Tibial nerve (tissue), 4 donors: ENCODE data around the gene METRNL. TPM values are rescaled to one million over a fixed set of nuclear protein-coding genes. Genes with fewer than 3 reads are reported as not detected.
A peak's percentile ranks its signal among the peaks of the same experiment; 100 is the strongest.

Source experiments
- DNase-seq, 2 donors: peaks; one replicate each; pipeline ENCODE4 v3.0.0-alpha.2; 2019; ENCODE audit warnings: low spot score in 2 of 2
- H3K27ac ChIP-seq, 4 donors: fragments of 200-600 bp; sonication (generic) in 3 of 4; one replicate each; pipeline ENCODE4 v1.5.1; 2017 to 2019; ENCODE audit warnings: mild to moderate bottlenecking in 1 of 4
- H3K27me3 ChIP-seq, 2 donors: fragments of 200-600 bp; sonication (generic) in 1 of 2; one replicate each; pipeline versions ENCODE4 v1.5.1 to v1.6.0; 2017 to 2019
- H3K36me3 ChIP-seq, 3 donors: fragments of 200-600 bp; sonication (generic); one replicate each; pipeline ENCODE4 v1.5.1; 2018 to 2019
- H3K4me1 ChIP-seq, 4 donors: fragments of 200-600 bp; sonication (generic) in 3 of 4; one replicate each; pipeline ENCODE4 v1.5.1; 2017 to 2019
- H3K4me3 ChIP-seq, 4 donors: fragments of 200-600 bp; sonication (generic) in 3 of 4; one replicate each; pipeline ENCODE4 v1.5.1; 2017 to 2019; ENCODE audit warnings: mild to moderate bottlenecking in 1 of 4, moderate library complexity in 1 of 4
- H3K9me3 ChIP-seq, 4 donors: fragments of 200-600 bp; sonication (generic) in 3 of 4; one replicate each; pipeline ENCODE4 v1.5.1; 2017 to 2019
- EP300 ChIP-seq, 2 donors: sonication (generic); formaldehyde crosslinking; IDR thresholded peaks; one replicate each; pipeline ENCODE4 v1.6.1; 2017; ENCODE audit warnings: antibody characterized with exemption in 2 of 2, mild to moderate bottlenecking in 1 of 2
- POLR2A ChIP-seq, 2 donors: fragments of 450-650 bp; IDR thresholded peaks; one replicate each; pipeline ENCODE4 v1.6.1; 2017; ENCODE audit warnings: antibody characterized with exemption in 2 of 2, mild to moderate bottlenecking in 2 of 2, moderate library complexity in 2 of 2
- WGBS, 2 donors: methylation state at CpG; one replicate each; pipeline ENCODE4 v1.1.5; 2018; 5-methylcytosine and 5-hydroxymethylcytosine counted together
- total RNA-seq, 4 donors: library from RNA; depleted of rRNA; stranded (reverse); fragments of >200 nt; gene quantifications; one replicate each; pipeline ENCODE4 v1.1.0, GENCODE V29; 2016
- TF ChIP-seq, protein P1 (sequence below), 5 experiments: fragments of 200-600 bp in 3 of 5; fragments of 450-650 bp in 2 of 5; sonication (generic) in 3 of 5; IDR thresholded peaks; one replicate each; pipeline ENCODE4 v1.5.1; 2016 to 2019; ENCODE audit warnings: antibody characterized with exemption in 5 of 5, mild to moderate bottlenecking in 3 of 5, moderate library complexity in 2 of 5

METRNL gene
- total RNA-seq, 4 donors from 2014 or later: 112 to 162 (median 147) TPM

DNA sequence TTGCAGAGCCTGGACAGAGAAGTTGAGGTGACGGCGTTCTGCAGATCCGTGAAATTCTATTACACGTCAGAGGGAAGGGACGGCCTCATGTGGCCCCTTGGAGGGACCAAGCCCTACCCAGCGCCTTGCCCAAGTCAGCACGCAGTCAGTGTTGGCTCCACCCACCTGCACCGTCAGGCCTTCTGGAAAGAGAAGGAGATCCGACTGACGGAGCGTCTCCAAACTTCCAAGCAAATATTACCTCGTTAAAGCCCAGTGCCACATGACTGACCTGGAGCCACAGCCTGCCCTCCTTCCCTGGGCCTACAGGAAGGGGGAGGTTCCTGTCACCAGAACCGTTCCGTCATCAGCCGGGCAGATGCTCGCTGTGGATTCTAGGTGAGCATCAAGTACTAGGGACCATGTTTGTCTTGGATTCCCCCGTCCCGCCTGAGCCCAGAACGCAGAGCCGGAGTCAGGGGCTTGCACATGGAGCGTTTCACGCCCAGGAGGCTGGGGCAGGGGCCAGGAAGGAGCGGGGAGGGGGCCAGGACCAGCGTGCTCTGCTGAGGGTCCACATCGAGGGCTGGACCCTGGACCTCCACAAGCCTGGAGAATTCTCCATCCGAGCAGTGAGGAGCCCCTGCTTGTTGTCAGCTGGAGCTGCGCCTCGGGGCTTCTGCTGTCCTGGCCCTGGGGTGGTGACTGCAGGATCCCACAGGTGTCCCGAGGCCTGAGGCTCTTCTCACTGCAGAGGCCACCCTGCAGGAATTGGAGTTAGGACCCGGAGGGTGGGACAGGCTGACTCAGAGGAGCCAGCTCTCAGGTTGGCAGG, 22.6 kb upstream of the METRNL start:
- 70 to 73% methylated on average over 12 to 28 of the region's 30 CpGs for WGBS, 2 donors
- Histone ChIP-seq H3K27ac (no peak overlapping the region), H3K4me1 (peaks cover 0 to 26% (median 7%) of the 10 kb centered on the region in 4 donors), H3K9me3 (no peaks in the 10 kb centered on the region), H3K36me3 (no peaks in the 10 kb centered on the region), H3K4me3 (no peak overlapping the region), H3K27me3 (no peaks in the 10 kb centered on the region)
- DNase-seq: peak in 1 of 2 donors; percentile 11
- TF ChIP-seq, protein P1, sequence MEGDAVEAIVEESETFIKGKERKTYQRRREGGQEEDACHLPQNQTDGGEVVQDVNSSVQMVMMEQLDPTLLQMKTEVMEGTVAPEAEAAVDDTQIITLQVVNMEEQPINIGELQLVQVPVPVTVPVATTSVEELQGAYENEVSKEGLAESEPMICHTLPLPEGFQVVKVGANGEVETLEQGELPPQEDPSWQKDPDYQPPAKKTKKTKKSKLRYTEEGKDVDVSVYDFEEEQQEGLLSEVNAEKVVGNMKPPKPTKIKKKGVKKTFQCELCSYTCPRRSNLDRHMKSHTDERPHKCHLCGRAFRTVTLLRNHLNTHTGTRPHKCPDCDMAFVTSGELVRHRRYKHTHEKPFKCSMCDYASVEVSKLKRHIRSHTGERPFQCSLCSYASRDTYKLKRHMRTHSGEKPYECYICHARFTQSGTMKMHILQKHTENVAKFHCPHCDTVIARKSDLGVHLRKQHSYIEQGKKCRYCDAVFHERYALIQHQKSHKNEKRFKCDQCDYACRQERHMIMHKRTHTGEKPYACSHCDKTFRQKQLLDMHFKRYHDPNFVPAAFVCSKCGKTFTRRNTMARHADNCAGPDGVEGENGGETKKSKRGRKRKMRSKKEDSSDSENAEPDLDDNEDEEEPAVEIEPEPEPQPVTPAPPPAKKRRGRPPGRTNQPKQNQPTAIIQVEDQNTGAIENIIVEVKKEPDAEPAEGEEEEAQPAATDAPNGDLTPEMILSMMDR (IDR thresholded peaks at IDR 0.05): no peak

DNA sequence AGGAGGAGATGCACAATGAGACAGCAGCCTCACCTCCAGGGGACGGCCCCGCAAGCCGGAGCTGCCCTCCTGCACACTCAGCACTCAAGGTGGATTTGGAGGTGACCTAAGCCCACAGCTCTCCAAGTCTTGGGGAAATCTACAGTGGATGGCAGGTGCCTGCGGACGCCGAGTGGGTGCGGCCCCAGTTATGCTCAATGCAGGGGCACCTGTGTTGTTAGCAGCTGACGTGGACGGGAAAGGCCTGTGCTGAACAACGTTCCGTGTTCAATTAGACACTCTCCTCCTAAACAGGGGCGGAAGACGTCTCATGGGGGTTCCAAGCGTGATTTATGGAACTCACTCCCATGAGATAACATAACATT, 22.0 kb upstream of the METRNL start:
- peaks cover 0 to 20% (median 3%) of the 10 kb centered on the region in 4 donors for H3K4me1 ChIP-seq
- H3K27me3 ChIP-seq: no peaks in the 10 kb centered on the region
- no peaks in the 10 kb centered on the region for H3K36me3 ChIP-seq
- TF ChIP-seq, protein P1 (IDR thresholded peaks at IDR 0.05): no peak
- no peak for TF ChIP-seq POLR2A (IDR thresholded peaks at IDR 0.05)
- WGBS, 2 donors: 84 to 92% methylated on average over 14 of the region's 14 CpGs
- no peak overlapping the region for H3K27ac ChIP-seq
- no peaks in the 10 kb centered on the region for H3K9me3 ChIP-seq
- DNase-seq: peak in 1 of 2 donors; percentile 2
- H3K4me3 ChIP-seq: no peak overlapping the region

DNA sequence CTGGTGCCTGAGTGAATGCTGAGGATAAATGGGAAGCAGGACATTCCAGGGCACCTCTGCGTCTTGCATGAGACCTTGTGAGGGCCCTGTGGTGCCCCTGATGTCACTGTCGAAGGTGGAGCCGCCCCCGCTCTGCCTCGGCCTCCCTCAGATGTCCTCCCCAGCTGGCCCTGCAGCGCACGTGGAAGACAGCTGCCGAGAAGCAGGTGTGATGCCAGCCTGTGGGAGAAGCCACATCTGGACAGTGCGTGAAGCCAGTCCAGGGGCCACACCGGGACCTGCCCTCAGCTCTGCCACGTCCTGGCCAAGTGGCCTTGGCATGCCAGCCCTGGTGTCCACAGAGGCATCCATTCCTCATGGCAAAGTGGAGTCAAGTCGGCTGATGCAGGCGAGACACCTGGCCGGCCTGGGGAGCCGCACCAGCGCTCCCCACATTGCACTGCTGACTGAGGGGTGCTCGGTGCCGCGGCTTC, 21.6 kb upstream of the METRNL start:
- H3K4me1 ChIP-seq: peaks cover 0 to 19% (median 2%) of the 10 kb centered on the region in 4 donors
- H3K36me3 ChIP-seq: no peaks in the 10 kb centered on the region
- DNase-seq: peak; percentile 3 to 9
- no peak overlapping the region for H3K4me3 ChIP-seq
- no peaks in the 10 kb centered on the region for H3K9me3 ChIP-seq
- TF ChIP-seq POLR2A (IDR thresholded peaks at IDR 0.05) (no peak), EP300 (IDR thresholded peaks at IDR 0.05) (no peak)
- TF ChIP-seq, protein P1 (IDR thresholded peaks at IDR 0.05): no peak
- no peaks in the 10 kb centered on the region for H3K27me3 ChIP-seq
- WGBS, 2 donors: 83 to 95% methylated on average over 1 to 18 of the region's 19 CpGs
- H3K27ac ChIP-seq: no peak overlapping the region

DNA sequence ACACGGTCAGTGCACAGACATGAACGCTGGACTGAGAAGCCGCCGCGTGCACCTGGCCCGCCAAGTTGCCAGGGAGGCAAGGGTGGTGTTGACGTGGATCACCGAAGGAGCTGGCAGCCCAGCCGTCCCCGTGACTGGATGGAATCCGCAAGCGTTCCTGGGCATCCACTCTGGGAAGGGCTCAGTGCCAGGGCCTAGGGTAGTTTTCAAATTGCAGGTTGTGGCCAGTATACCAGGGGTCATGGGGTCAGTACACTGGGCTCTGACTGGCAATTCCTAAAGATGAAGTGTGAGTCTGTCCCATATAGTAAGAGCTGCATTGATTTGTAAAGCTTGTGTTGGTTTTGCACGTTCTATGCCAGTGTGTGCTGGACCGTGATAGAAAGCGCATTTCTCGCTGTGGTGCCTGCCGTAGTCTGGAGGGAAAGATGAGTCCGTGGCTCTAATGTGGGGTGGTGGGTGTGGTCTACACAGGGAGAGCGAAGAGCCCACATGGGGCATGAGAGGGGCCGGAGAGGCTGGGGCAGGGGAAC, 21.1 kb upstream of the METRNL start:
- H3K27me3 ChIP-seq: no peaks in the 10 kb centered on the region
- TF ChIP-seq EP300 (IDR thresholded peaks at IDR 0.05): no peak
- TF ChIP-seq POLR2A (IDR thresholded peaks at IDR 0.05): no peak
- TF ChIP-seq, protein P1 (IDR thresholded peaks at IDR 0.05): no peak
- no peak for DNase-seq
- no peak overlapping the region for H3K4me3 ChIP-seq
- H3K27ac ChIP-seq: no peak overlapping the region
- WGBS, 2 donors: 89 to 90% methylated on average over 17 to 20 of the region's 20 CpGs
- H3K4me1 ChIP-seq: peaks cover 0 to 14% (median 0%) of the 10 kb centered on the region in 4 donors
- no peaks in the 10 kb centered on the region for H3K9me3 ChIP-seq
- H3K36me3 ChIP-seq: no peaks in the 10 kb centered on the region

DNA sequence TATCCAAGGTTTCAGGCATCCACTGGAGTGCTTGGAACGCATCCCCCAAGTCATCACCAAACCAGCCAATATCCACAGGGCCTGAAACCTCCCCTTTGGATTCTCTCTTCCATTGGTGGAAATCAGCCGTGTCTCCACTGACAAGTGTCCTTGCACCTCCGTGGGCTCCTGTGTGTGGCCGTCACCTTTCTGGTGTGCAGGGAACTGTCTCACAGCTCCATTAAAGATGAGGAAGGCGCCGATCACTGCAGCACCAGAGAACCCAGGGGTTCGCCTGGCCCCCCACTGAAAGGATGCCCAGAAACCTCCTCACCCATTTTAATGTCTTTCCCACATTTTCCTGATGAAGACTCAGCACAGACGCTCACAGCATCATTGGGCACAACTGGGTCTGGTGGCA, 17.8 kb upstream of the METRNL start:
- no peak for TF ChIP-seq POLR2A (IDR thresholded peaks at IDR 0.05)
- TF ChIP-seq EP300 (IDR thresholded peaks at IDR 0.05): no peak
- DNase-seq: peak; percentile 3 to 7
- Histone ChIP-seq H3K27me3 (no peaks in the 10 kb centered on the region), H3K36me3 (no peaks in the 10 kb centered on the region), H3K27ac (no peak overlapping the region), H3K4me3 (no peak overlapping the region), H3K4me1 (peaks cover 0 to 1% (median 0%) of the 10 kb centered on the region in 4 donors), H3K9me3 (no peaks in the 10 kb centered on the region)
- WGBS, 2 donors: 89 to 93% methylated on average over 4 to 8 of the region's 8 CpGs
